Chondrocyte (in vitro differentiated cells): ENCODE results near the gene INO80. TPM values are rescaled to one million over a fixed set of nuclear protein-coding genes. Genes with fewer than 3 reads are reported as not detected.

ENCODE experiments used
- DNase-seq: peaks from one replicate; pipeline ENCODE4 v3.0.0; 2021; ENCODE audit warnings: mixed read lengths, low spot score
- H3K27ac Mint-ChIP-seq: one replicate; pipeline ENCODE4 v1.8.0; 2021; ENCODE audit warnings: mild to moderate bottlenecking, moderate library complexity, mixed read lengths; ENCODE audit not compliant: unreplicated experiment
- H3K27me3 Mint-ChIP-seq: 2 replicates; pipeline ENCODE4 v1.8.0; 2021; ENCODE audit warnings: low read depth, mixed read lengths
- H3K36me3 Mint-ChIP-seq: 2 replicates; pipeline ENCODE4 v1.8.0; 2021; ENCODE audit warnings: low read depth, mixed read lengths
- H3K4me1 Mint-ChIP-seq: 2 replicates; pipeline ENCODE4 v1.8.0; 2021; ENCODE audit warnings: low read depth, mild to moderate bottlenecking, mixed read lengths
- H3K4me3 Mint-ChIP-seq: one replicate; pipeline ENCODE4 v1.8.0; 2021; ENCODE audit warnings: mild to moderate bottlenecking, moderate library complexity, mixed read lengths; ENCODE audit not compliant: unreplicated experiment
- H3K9me3 Mint-ChIP-seq: 2 replicates; pipeline ENCODE4 v1.8.0; 2021; ENCODE audit warnings: low read depth, mixed read lengths
- CTCF ChIP-seq: fragments of 200-600 bp; sonication (generic); IDR thresholded peaks from 2 replicates; pipeline ENCODE4 v1.5.0; 2021; ENCODE audit warnings: antibody characterized with exemption, mild to moderate bottlenecking, moderate library complexity
- total RNA-seq: library from RNA; stranded (reverse); gene quantifications from 3 replicates; pipeline ENCODE4 v1.2.1, GENCODE V29; 2021

INO80 gene
- total RNA-seq, 1 donor from 2014 or later, result 16.6 TPM

- no peak overlapping the region for H3K4me3 Mint-ChIP-seq
- no peak for TF ChIP-seq CTCF
- no peak for DNase-seq
- peaks cover 31% of the 10 kb centered on the region for H3K36me3 Mint-ChIP-seq
- H3K27ac Mint-ChIP-seq, result no peak overlapping the region
- H3K9me3 Mint-ChIP-seq, result no peaks in the 10 kb centered on the region
- H3K27me3 Mint-ChIP-seq, result no peaks in the 10 kb centered on the region
- H3K4me1 Mint-ChIP-seq, result peaks cover 3% of the 10 kb centered on the region
Measured at GRCh38 chr15:41073028-41073427, 43.1 kb downstream of the INO80 start.

- no peak for TF ChIP-seq CTCF
- peaks cover 34% of the 10 kb centered on the region for H3K36me3 Mint-ChIP-seq
- no peaks in the 10 kb centered on the region for H3K27me3 Mint-ChIP-seq
- no peak for DNase-seq
- H3K27ac Mint-ChIP-seq, result no peak overlapping the region
- H3K9me3 Mint-ChIP-seq, result no peaks in the 10 kb centered on the region
- H3K4me3 Mint-ChIP-seq, result no peak overlapping the region
- peaks cover 3% of the 10 kb centered on the region for H3K4me1 Mint-ChIP-seq
Measured at GRCh38 chr15:41072013-41072412, 44.1 kb downstream of the INO80 start.

- no peak for TF ChIP-seq CTCF
- Mint-ChIP-seq H3K27ac (no peak overlapping the region), H3K4me1 (no peaks in the 10 kb centered on the region), H3K36me3 (peaks cover 48% of the 10 kb centered on the region), H3K4me3 (no peak overlapping the region), H3K9me3 (peaks cover 2% of the 10 kb centered on the region), H3K27me3 (no peaks in the 10 kb centered on the region)
- no peak for DNase-seq
Measured at GRCh38 chr15:41066516-41066915, 49.6 kb downstream of the INO80 start.

GRCh38 chr15:41061667-41062066 is 54.4 kb downstream of the INO80 start:
- Mint-ChIP-seq H3K4me3 (no peak overlapping the region), H3K27me3 (no peaks in the 10 kb centered on the region), H3K27ac (no peak overlapping the region), H3K36me3 (peaks cover 53% of the 10 kb centered on the region), H3K4me1 (no peaks in the 10 kb centered on the region), H3K9me3 (peaks cover 10% of the 10 kb centered on the region)
- TF ChIP-seq CTCF, result no peak
- no peak for DNase-seq

GRCh38 chr15:41060505-41060904 is 55.6 kb downstream of the INO80 start:
- Mint-ChIP-seq H3K27ac (no peak overlapping the region), H3K27me3 (no peaks in the 10 kb centered on the region), H3K9me3 (peaks cover 10% of the 10 kb centered on the region), H3K4me3 (no peak overlapping the region), H3K4me1 (no peaks in the 10 kb centered on the region), H3K36me3 (peaks cover 59% of the 10 kb centered on the region)
- no peak for TF ChIP-seq CTCF
- DNase-seq, result no peak
